K562 (cell line): ENCODE results near the gene OR52K1. TPM values are rescaled to one million over a fixed set of nuclear protein-coding genes. Genes with fewer than 3 reads are reported as not detected.

ENCODE experiments used
- ATAC-seq: fragments of 200-7000 bp; cut with Tn5 transposase; 3 replicates; pipeline ENCODE4 v1.9.1; 2020; ENCODE audit warnings: moderate library complexity
- Bru-seq: library from RNA; stranded (reverse); fragments of 400-500 nt; gene quantifications from one replicate; lab custom pipeline; 2021; lab: Mats Ljungman, UMichigan
- BruChase-seq, 2 experiments: library from RNA; stranded (reverse); fragments of 400-500 nt; gene quantifications; one replicate each; lab custom pipeline; 2021; lab: Mats Ljungman, UMichigan
- BruUV-seq: library from RNA; stranded (reverse); fragments of 400-500 nt; replicated peaks from 2 replicates; lab custom pipeline; 2021; lab: Mats Ljungman, UMichigan
- CTCF ChIA-PET: fragments of 300-600 bp; formaldehyde crosslinking; extraction: SDS; loops from one replicate; lab custom pipeline; 2021; ENCODE audit warnings: low intra/inter-chr PET ratio; lab: Yijun Ruan, JAX
- POLR2A ChIA-PET: fragments of 300-600, 350-650 bp; sonication (Branson Sonifier 250); formaldehyde crosslinking; extraction: SDS; loops from one replicate; lab custom pipeline; 2021; ENCODE audit warnings: antibody characterized with exemption, inconsistent platforms; lab: Yijun Ruan, JAX
- DNase-seq, 4 experiments: peaks; one replicate each; pipeline versions ENCODE4 v3.0.0 to v3.0.0-alpha.2; 2011 to 2018; ENCODE audit warnings: low spot score in 3 of 4, mixed read lengths in 3 of 4; ENCODE audit errors: extremely low read depth in 1 of 4
- FAIRE-seq: peaks from 2 replicates; lab custom pipeline; 2011; peaks lifted over from hg19 to GRCh38; lab: Jason Lieb, UNC
- H2AFZ ChIP-seq: 2 replicates; pipeline ENCODE4 v1.6.0; 2011; ENCODE audit warnings: low read depth, low read length, control low read depth, inconsistent platforms
- H3K27ac ChIP-seq: fragments of 200-600 bp; 3 replicates; pipeline ENCODE4 v1.8.0; 2011; ENCODE audit warnings: low read depth, mild to moderate bottlenecking, control low read depth, inconsistent platforms, low read length, moderate library complexity, mixed read lengths; ENCODE audit errors: extremely low read depth
- H3K27me3 ChIP-seq, 2 experiments: fragments of 300-600 bp in 1 of 2; 2 replicates in 1 of 2; 3 replicates in 1 of 2; pipeline versions ENCODE4 v1.6.0 to v1.8.0; 2011; ENCODE audit warnings: inconsistent platforms in 2 of 2, low read length in 2 of 2, mild to moderate bottlenecking in 1 of 2, mixed read lengths in 1 of 2, moderate library complexity in 1 of 2; ENCODE audit not compliant: control insufficient read depth in 2 of 2, insufficient read depth in 2 of 2
- H3K36me3 ChIP-seq: fragments of 300-600 bp; 3 replicates; pipeline ENCODE4 v1.8.0; 2011; ENCODE audit warnings: mild to moderate bottlenecking, low read length, inconsistent platforms; ENCODE audit not compliant: control insufficient read depth, insufficient read depth
- H3K4me1 ChIP-seq, 2 experiments: fragments of 200-600 bp in 1 of 2; replicated peaks in 1 of 2; 2 replicates in 1 of 2; 3 replicates in 1 of 2; pipeline versions ENCODE4 v1.5.1 to v1.8.0; 2011; ENCODE audit warnings: inconsistent platforms in 2 of 2, low read length in 2 of 2, mild to moderate bottlenecking in 1 of 2, mixed read lengths in 1 of 2, moderate library complexity in 1 of 2; ENCODE audit not compliant: control insufficient read depth in 2 of 2, insufficient read depth in 2 of 2
- H3K4me2 ChIP-seq: 2 replicates; pipeline ENCODE4 v1.6.1; 2011; ENCODE audit warnings: low read length, control low read depth, inconsistent platforms, mixed read lengths; ENCODE audit not compliant: insufficient read depth
- H3K4me3 ChIP-seq: fragments of 200-600 bp; sonication (generic), shearing (Covaris generic); 2 replicates; pipeline ENCODE4 v1.5.1; 2016; ENCODE audit warnings: control low read depth, inconsistent platforms
- H3K79me2 ChIP-seq: fragments of 200-600 bp; 3 replicates; pipeline ENCODE4 v1.8.0; 2011; ENCODE audit warnings: low read length, inconsistent platforms; ENCODE audit not compliant: control insufficient read depth, insufficient read depth
- H3K9ac ChIP-seq, 2 experiments: 2 replicates each; pipeline versions ENCODE4 v1.6.0 to v1.6.1; 2011; ENCODE audit warnings: low read depth in 2 of 2, low read length in 2 of 2, control low read depth in 1 of 2, inconsistent platforms in 1 of 2, mild to moderate bottlenecking in 1 of 2, mixed read lengths in 1 of 2; ENCODE audit not compliant: insufficient read depth in 1 of 2
- H3K9me1 ChIP-seq: one replicate; pipeline ENCODE4 v1.6.0; 2011; ENCODE audit warnings: inconsistent platforms, mild to moderate bottlenecking, low read length, moderate library complexity; ENCODE audit not compliant: control insufficient read depth, insufficient read depth
- H3K9me3 ChIP-seq: replicated peaks from 2 replicates; pipeline ENCODE4 v1.5.1; 2011; ENCODE audit warnings: low read depth, low read length, inconsistent platforms; ENCODE audit not compliant: control insufficient read depth, insufficient read depth
- H4K20me1 ChIP-seq: replicated peaks from 2 replicates; pipeline ENCODE4 v1.6.1; 2011; ENCODE audit warnings: low read length, inconsistent platforms, mixed read lengths; ENCODE audit not compliant: control insufficient read depth, insufficient read depth
- EP400 ChIP-seq: fragments of 450-650 bp; IDR thresholded peaks from 2 replicates; pipeline ENCODE4 v1.6.1; 2017; ENCODE audit warnings: antibody characterized with exemption, mild to moderate bottlenecking, moderate library complexity
- EZH2 ChIP-seq: IDR thresholded peaks from 2 replicates; pipeline ENCODE4 v1.6.1; 2012; ENCODE audit warnings: low read depth, mild to moderate bottlenecking, inconsistent platforms, low read length, borderline replicate concordance
- FOXK2 ChIP-seq, 2 experiments: fragments of 450-650 bp; IDR thresholded peaks in 1 of 2; conservative IDR thresholded peaks in 1 of 2; 2 replicates each; pipeline ENCODE4 v1.6.1; 2016; ENCODE audit warnings: low read depth in 2 of 2, mild to moderate bottlenecking in 1 of 2
- GTF2F1 ChIP-seq: IDR thresholded peaks from 2 replicates; pipeline ENCODE4 v1.6.1; 2011; ENCODE audit warnings: low read depth, low read length, improper control_type of control experiment
- MYBL2 ChIP-seq, 2 experiments: fragments of 450-650 bp in 1 of 2; sonication (generic) in 1 of 2; formaldehyde crosslinking in 1 of 2; IDR thresholded peaks; 2 replicates each; pipeline versions ENCODE4 v1.6.1 to v1.8.1; 2017 to 2022; ENCODE audit warnings: borderline replicate concordance in 1 of 2, inconsistent platforms in 1 of 2, low read depth in 1 of 2, mild to moderate bottlenecking in 1 of 2, missing genetic modification reagents in 1 of 2, moderate library complexity in 1 of 2
- WGBS: fragments of 100-300 bp; shearing (Covaris generic); methylation state at CpG from one replicate; pipeline ENCODE4 v1.1.6; 2016; ENCODE audit warnings: low coverage, mixed read lengths; ENCODE audit not compliant: insufficient coverage; ENCODE audit errors: missing lambda C conversion rate; 5-methylcytosine and 5-hydroxymethylcytosine counted together
- in situ Hi-C: fragments of 300-500 bp; cut with MboI; formaldehyde crosslinking; loops from 4 replicates; pipeline ENCODE4 v1.15.0; 2018; ENCODE audit warnings: inconsistent platforms, mixed read lengths
- intact Hi-C: fragments of 100-400 bp; cut with micrococcal nuclease; formaldehyde crosslinking; loops from 2 replicates; pipeline ENCODE4 v1.14.2; 2022
- long read RNA-seq, 3 experiments: library from polyadenylated mRNA in 2 of 3; library from RNA in 1 of 3; unstranded in 2 of 3; stranded (forward) in 1 of 3; transcript quantifications; one replicate each; pipeline ENCODE4 v2.0.0, GENCODE V29; 2019 to 2022
- polyA minus RNA-seq, 3 experiments: library from RNA; depleted of rRNA, polyadenylated mRNA; stranded (reverse); fragments of >200 nt; gene quantifications; 2 replicates each; pipeline ENCODE4 v1.2.3, GENCODE V29; 2011
- polyA plus RNA-seq, 8 experiments: library from polyadenylated mRNA; depleted of rRNA in 4 of 8; stranded (reverse) in 5 of 8; unstranded in 3 of 8; fragments of >200 nt; fragmentation: Nextera tagmentation in 2 of 8; fragmentation: Illumina TruSeq in 1 of 8; extraction: Ambion mirVana in 2 of 8; extraction: Trizol in 1 of 8; gene quantifications; 2 replicates each; pipeline versions ENCODE4 v1.2.1 to v1.2.3, GENCODE V29; 2011 to 2014; ENCODE audit warnings: inconsistent platforms in 1 of 8, missing spikeins in 1 of 8
- total RNA-seq, 7 experiments: library from RNA; depleted of rRNA in 6 of 7; stranded (reverse); fragments of >200 nt in 6 of 7; fragmentation: Illumina TruSeq in 2 of 7; extraction: Trizol in 2 of 7; gene quantifications; 2 replicates each; pipeline versions ENCODE4 v1.2.1 to v1.2.3, GENCODE V29; 2011 to 2021; ENCODE audit warnings: low replicate concordance in 1 of 7

OR52K1 gene
- total RNA-seq (2011; cell fraction: chromatin; rRNA removed; ENCODE audit: low replicate concordance) = not detected in 2 replicates
- not detected in 2 replicates for total RNA-seq (2011; cell fraction: nucleolus; rRNA removed)
- not detected in 2 replicates for total RNA-seq (2011; cell fraction: nucleoplasm; rRNA removed)
- total RNA-seq (2014; rRNA removed) (not detected in 2 replicates), total RNA-seq (2014; rRNA removed; fragmentation: Illumina TruSeq; extraction: Trizol) (not detected in 2 replicates), total RNA-seq (2015; rRNA removed; fragmentation: Illumina TruSeq; extraction: Trizol) (not detected in 2 replicates), total RNA-seq (2021) (not detected in 2 replicates), polyA plus RNA-seq (2011; rRNA removed) (not detected in 2 replicates), polyA plus RNA-seq (2014; fragmentation: Illumina TruSeq; extraction: Trizol) (not detected in 2 replicates), polyA plus RNA-seq (2014; fragmentation: Nextera tagmentation; extraction: Ambion mirVana) (not detected), polyA plus RNA-seq (2014; rRNA removed) (not detected in 2 replicates), polyA minus RNA-seq (2011; rRNA and poly(A)+ RNA removed) (not detected in 2 replicates), Bru-seq, nascent RNA (not detected), BruChase-seq, experiment 1, labeled RNA remaining after a 2-hour chase (not detected), BruChase-seq, experiment 2, labeled RNA remaining after a 6-hour chase (not detected)
- not detected in 2 replicates for polyA plus RNA-seq (2011; cell fraction: cytosol; rRNA removed)
- not detected in 2 replicates for polyA plus RNA-seq (2011; cell fraction: nucleus; rRNA removed)
- not detected in 2 replicates for polyA plus RNA-seq (2012)
- polyA minus RNA-seq (2011; cell fraction: cytosol; rRNA and poly(A)+ RNA removed) = not detected in 2 replicates
- polyA minus RNA-seq (2011; cell fraction: nucleus; rRNA and poly(A)+ RNA removed) = not detected in 2 replicates
- long read RNA-seq, experiment 1 = 0 reads
- long read RNA-seq, experiment 2 = 0 reads
- long read RNA-seq, experiment 3 = 0 reads

GRCh38 chr11:4482445-4482844 lies at the start of gene OR52K1:
Gene OR52K1, plus strand, starts transcription at chr11:4482646. Its CDS starts 6,255 bp downstream, at chr11:4488901.
- no TSS peak for BruUV-seq
- intact Hi-C loops (no loop called here), in situ Hi-C loops (no loop called here)
- DNase-seq = no peak
- Histone ChIP-seq H3K9me3 (no peaks in the 10 kb centered on the region), H3K27ac (no peak within 1 kb of the TSS), H3K9me1 (no peaks in the 10 kb centered on the region), H3K79me2 (no peaks in the 10 kb centered on the region), H3K4me3 (no peak within 1 kb of the TSS), H3K9ac (no peak within 1 kb of the TSS), H3K27me3 (peaks cover 0 to 2% of the 10 kb centered on the region in 2 experiments; a peak in 1 of 5 replicates), H3K36me3 (no peaks in the 10 kb centered on the region), H3K4me2 (no peak within 1 kb of the TSS), H3K4me1 (peaks cover 0 to 3% of the 10 kb centered on the region in 2 experiments; a peak in 2 of 5 replicates), H4K20me1 (no peaks in the 10 kb centered on the region), H2AFZ (no peak within 1 kb of the TSS)
- TF ChIP-seq MYBL2 (IDR thresholded peaks at IDR 0.05; ENCODE audit: low read depth) = no peak
- TF ChIP-seq MYBL2 (CRISPR knock-in tag; IDR thresholded peaks at IDR 0.05; ENCODE audit: borderline replicate concordance) = no peak
- TF ChIP-seq EZH2 = no peak
- TF ChIP-seq GTF2F1 = no peak
- TF ChIP-seq FOXK2 (conservative IDR thresholded peaks at IDR 0.05 in 1 of 2, IDR thresholded peaks at IDR 0.05 in 1 of 2; ENCODE audit: low read depth in 2 of 2) = no peak
- TF ChIP-seq EP400 = no peak
- WGBS = 0% methylated on average over 2 of the region's 2 CpGs
- ATAC-seq = no peak
- no peak for FAIRE-seq
- POLR2A ChIA-PET = interaction anchor here (0.6 kb wide), 1 partner anchor 125 kb away, joined by 4 read pairs; the partner anchor contains the start of gene TRIM68
- CTCF ChIA-PET = no interaction called here
